Measurements from ENCODE around the gene GNAT1. TPM values are rescaled to one million over a fixed set of nuclear protein-coding genes. Genes with fewer than 3 reads are reported as not detected.

GNAT1 gene
- total and polyA plus RNA-seq, 2 of the 13 experiments (the other 11 are each of a cell fraction or from before 2014, with no cell fraction given), result 0.15 TPM; not detected in 1

GRCh38 chr3:50201573-50202315, 10.3 kb downstream of the GNAT1 start (continued):
- peak; percentile 43; the same call in 1 of the 2 replicates for TF ChIP-seq HDAC1 (CRISPR knock-in tag; IDR thresholded peaks at IDR 0.05)
- TF ChIP-seq IKZF1 (IDR thresholded peaks at IDR 0.05), result no peak
- peak; percentile 50; the same call in 1 of the 2 replicates for TF ChIP-seq ARID4A (CRISPR knock-in tag; IDR thresholded peaks at IDR 0.05; ENCODE audit: borderline replicate concordance)
- no peak; the same call in 1 of the 2 replicates for TF ChIP-seq HNF1B (CRISPR knock-in tag; IDR thresholded peaks at IDR 0.05)
- no peak for TF ChIP-seq MNT (IDR thresholded peaks at IDR 0.05)
- TF ChIP-seq ZNF703 (CRISPR knock-in tag; IDR thresholded peaks at IDR 0.05; ENCODE audit: borderline replicate concordance), result no peak
- TF ChIP-seq BRCA1 (CRISPR knock-in tag; IDR thresholded peaks at IDR 0.05), result no peak
- peak; percentile 48 for TF ChIP-seq PHF8 (CRISPR knock-in tag; IDR thresholded peaks at IDR 0.05)
- peak; percentile 17; the same call in 1 of the 2 replicates for TF ChIP-seq IRF2 (CRISPR knock-in tag; IDR thresholded peaks at IDR 0.05)
- TF ChIP-seq ZNF33A (CRISPR knock-in tag; IDR thresholded peaks at IDR 0.05; ENCODE audit: borderline replicate concordance), result no peak
- no peak for TF ChIP-seq NFE2 (CRISPR knock-in tag; IDR thresholded peaks at IDR 0.05)
- no peak for TF ChIP-seq PCBP2 (optimal IDR thresholded peaks at IDR 0.05; ENCODE audit: low read depth, low read length, poor library complexity, severe bottlenecking)
- no peak for TF ChIP-seq KLF6 (CRISPR knock-in tag; IDR thresholded peaks at IDR 0.05)
- TF ChIP-seq ZZZ3 (CRISPR knock-in tag; IDR thresholded peaks at IDR 0.05; ENCODE audit: borderline replicate concordance), result no peak
- TF ChIP-seq TAF15 (IDR thresholded peaks at IDR 0.05; ENCODE audit: low read depth, low read length, poor library complexity, severe bottlenecking), result no peak
- 0 out of 2 replicates have a peak, but pooled peaks have one; percentile 56 for TF ChIP-seq ZNF713 (CRISPR knock-in tag; IDR thresholded peaks at IDR 0.05)
- peak; percentile 59; the same call in 1 of the 2 replicates for TF ChIP-seq ZBTB10 (CRISPR knock-in tag; IDR thresholded peaks at IDR 0.05; ENCODE audit: borderline replicate concordance)
- TF ChIP-seq ATF7-NPFF (CRISPR knock-in tag; IDR thresholded peaks at IDR 0.05; ENCODE audit: low read depth), result 0 out of 2 replicates have a peak, but pooled peaks have one; percentile 7
- TF ChIP-seq ZNF10 (CRISPR knock-in tag; IDR thresholded peaks at IDR 0.05; ENCODE audit: borderline replicate concordance, low read depth), result no peak

Measured in HepG2 (cell line).